ENCODE results near the gene HSPB7.

DNA sequence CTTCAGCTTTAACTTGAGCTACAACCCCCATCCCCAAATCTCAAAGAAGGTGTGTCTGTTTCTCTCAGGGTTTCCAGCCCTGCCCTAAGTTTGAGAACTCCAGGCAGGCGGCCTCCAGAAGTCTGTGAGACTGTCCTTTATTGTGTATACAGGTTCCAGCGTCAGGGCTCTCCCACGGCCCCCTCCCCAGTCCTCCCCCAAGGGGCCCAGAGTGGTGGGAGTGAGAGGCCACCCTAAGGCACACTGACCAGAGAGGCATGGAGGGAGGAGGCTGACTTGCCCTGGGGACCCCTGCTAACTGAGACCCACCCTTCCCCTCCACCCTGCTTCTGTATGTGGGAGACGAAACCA is 4.0 kb downstream of the HSPB7 start:
- TF ChIP-seq EZH2 (IDR thresholded peaks at IDR 0.05; ENCODE audit: low read depth, low read length, severe bottlenecking): no peak
- no peak for TF ChIP-seq POLR2A (IDR thresholded peaks at IDR 0.05; ENCODE audit: control extremely low read depth in 1 of 2, low read depth in 2 of 2, low read length in 2 of 2)
- TF ChIP-seq CHD2 (IDR thresholded peaks at IDR 0.05; ENCODE audit: low read length): no peak
